Mucosa of descending colon (tissue), 3 donors: Measurements from ENCODE around the gene CDC42BPG. TPM values are rescaled to one million over a fixed set of nuclear protein-coding genes. Genes with fewer than 3 reads are reported as not detected.

Experiments
- ATAC-seq: fragments of 200-7000 bp; cut with Tn5 transposase; one replicate; pipeline ENCODE4 v1.9.1; 2020; ENCODE audit warnings: mild to moderate bottlenecking, moderate library complexity
- DNase-seq, 3 donors: peaks; one replicate each; pipeline ENCODE4 v3.0.0-alpha.2; 2020
- H3K36me3 ChIP-seq: fragments of 200-600 bp; one replicate; pipeline ENCODE4 v1.8.0; 2021; ENCODE audit warnings: low read depth, mild to moderate bottlenecking
- H3K4me1 ChIP-seq: fragments of 200-600 bp; one replicate; pipeline ENCODE4 v1.8.0; 2021; ENCODE audit warnings: low read depth, mild to moderate bottlenecking
- H3K4me3 ChIP-seq: fragments of 200-600 bp; one replicate; pipeline ENCODE4 v1.8.0; 2021; ENCODE audit warnings: mild to moderate bottlenecking
- H3K9me3 ChIP-seq: fragments of 200-600 bp; one replicate; pipeline ENCODE4 v1.8.0; 2021; ENCODE audit warnings: mild to moderate bottlenecking
- CTCF ChIP-seq: fragments of 200-600 bp; IDR thresholded peaks from one replicate; pipeline ENCODE4 v1.8.0; 2022; ENCODE audit warnings: antibody characterized with exemption, mild to moderate bottlenecking
- intact Hi-C, 2 donors: fragments of 100-400 bp; cut with DNase I in 1 of 2; cut with micrococcal nuclease in 1 of 2; formaldehyde crosslinking; loops; one replicate each; pipeline versions ENCODE4 v1.11.0 to v1.11.1; 2022; cut with DNase I, micrococcal nuclease
- total RNA-seq, 3 donors: library from RNA; stranded (reverse); fragmentation: NEBNext Ultra II Directional in 2 of 3; extraction: Animal tissue kit (Norgen Biotek cat#: 25700) in 2 of 3; gene quantifications; one replicate each; pipeline versions ENCODE4 v1.2.1 to v1.2.4, GENCODE V29; 2021 to 2023
- donor health status: DM: no; HTN: no; CAD: no; lungs with moderate emphysema.
- donor health status: DM: no; HTN: no; CAD: no.
- donor health status: DM: no; HTN: yes; CAD: no.

The CDC42BPG gene
- total RNA-seq, 3 donors from 2014 or later = 24.3 to 73.1 (median 32.3) TPM

GRCh38 chr11:64832467-64833197 lies 11.8 kb downstream of the CDC42BPG start:
- intact Hi-C loops = no loop called here
- Histone ChIP-seq H3K9me3 (no peaks in the 10 kb centered on the region), H3K4me1 (no peaks in the 10 kb centered on the region), H3K36me3 (no peaks in the 10 kb centered on the region), H3K4me3 (no peak overlapping the region)
- DNase-seq (no peak), ATAC-seq (no peak)
- no peak for TF ChIP-seq CTCF

GRCh38 chr11:64831411-64831891 lies 13.0 kb downstream of the CDC42BPG start:
- Histone ChIP-seq H3K4me1 (no peaks in the 10 kb centered on the region), H3K9me3 (no peaks in the 10 kb centered on the region), H3K36me3 (no peaks in the 10 kb centered on the region), H3K4me3 (no peak overlapping the region)
- DNase-seq (no peak), ATAC-seq (no peak)
- intact Hi-C loops = no loop called here
- TF ChIP-seq CTCF = no peak

GRCh38 chr11:64829536-64830251 lies 14.8 kb downstream of the CDC42BPG start:
- no peak for TF ChIP-seq CTCF
- intact Hi-C loops = no loop called here
- Histone ChIP-seq H3K4me3 (no peak overlapping the region), H3K9me3 (no peaks in the 10 kb centered on the region), H3K4me1 (no peaks in the 10 kb centered on the region), H3K36me3 (no peaks in the 10 kb centered on the region)
- DNase-seq = no peak
- no peak for ATAC-seq

GRCh38 chr11:64827451-64827839 lies 17.0 kb downstream of the CDC42BPG start:
- DNase-seq (no peak), ATAC-seq (no peak)
- intact Hi-C loops = no loop called here

More at GRCh38 chr11:64827451-64827839, 17.0 kb downstream of the CDC42BPG start:
- Histone ChIP-seq H3K36me3 (no peaks in the 10 kb centered on the region), H3K4me1 (no peaks in the 10 kb centered on the region), H3K4me3 (no peak overlapping the region), H3K9me3 (no peaks in the 10 kb centered on the region)
- no peak for TF ChIP-seq CTCF
